ENCODE measurements around the gene ZBTB7A.

GRCh38 chr19:4081441-4082129, 14.9 kb upstream of the ZBTB7A start:
- TF ChIP-seq CTCF (IDR thresholded peaks at IDR 0.05; ENCODE audit: low read depth, low read length), result no peak
- TF ChIP-seq POLR2A (IDR thresholded peaks at IDR 0.05; ENCODE audit: extremely low read depth, insufficient read length), result no peak

Measured in NB4 (cell line).